Measurements from ENCODE around the gene CDH15. TPM values are rescaled to one million over a fixed set of nuclear protein-coding genes. Genes with fewer than 3 reads are reported as not detected.
"Not testable (repeated sequence)": the region's sequence is repeated elsewhere in the genome, so short reads cannot be mapped to it uniquely, and the experiment has no call there.

The CDH15 gene
- total RNA-seq, 1 donor from 2014 or later, result under 0.01 TPM

DNA sequence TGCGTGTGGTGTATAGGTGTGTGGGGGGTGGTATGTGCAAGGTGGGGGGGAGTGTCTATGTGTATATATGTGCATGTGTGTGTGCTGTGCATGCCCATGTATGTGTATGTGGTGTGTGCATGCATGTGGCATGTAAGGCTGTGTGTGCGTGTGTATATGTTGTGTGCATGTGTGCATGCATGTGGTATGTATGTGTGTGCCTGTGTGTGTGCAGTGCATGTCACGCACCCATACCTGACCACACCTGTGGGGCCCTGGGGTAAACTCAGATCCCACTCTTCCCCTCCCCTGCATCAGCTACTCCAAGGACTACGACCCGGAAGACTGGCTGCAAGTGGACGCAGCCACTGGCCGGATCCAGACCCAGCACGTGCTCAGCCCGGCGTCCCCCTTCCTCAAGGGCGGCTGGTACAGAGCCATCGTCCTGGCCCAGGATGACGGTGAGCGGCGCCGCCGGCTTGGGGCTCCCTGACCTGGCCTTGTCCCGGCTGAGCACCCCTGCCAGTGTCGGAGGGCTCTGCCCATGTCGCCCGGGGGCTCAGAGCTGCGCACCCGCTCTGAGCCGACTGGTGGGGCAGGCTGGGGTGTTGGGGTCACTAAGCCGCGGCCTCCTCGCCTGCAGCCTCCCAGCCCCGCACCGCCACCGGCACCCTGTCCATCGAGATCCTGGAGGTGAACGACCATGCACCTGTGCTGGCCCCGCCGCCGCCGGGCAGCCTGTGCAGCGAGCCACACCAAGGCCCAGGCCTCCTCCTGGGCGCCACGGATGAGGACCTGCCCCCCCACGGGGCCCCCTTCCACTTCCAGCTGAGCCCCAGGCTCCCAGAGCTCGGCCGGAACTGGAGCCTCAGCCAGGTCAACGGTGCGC is 19.7 kb downstream of the CDH15 start:
- TF ChIP-seq, protein P1, sequence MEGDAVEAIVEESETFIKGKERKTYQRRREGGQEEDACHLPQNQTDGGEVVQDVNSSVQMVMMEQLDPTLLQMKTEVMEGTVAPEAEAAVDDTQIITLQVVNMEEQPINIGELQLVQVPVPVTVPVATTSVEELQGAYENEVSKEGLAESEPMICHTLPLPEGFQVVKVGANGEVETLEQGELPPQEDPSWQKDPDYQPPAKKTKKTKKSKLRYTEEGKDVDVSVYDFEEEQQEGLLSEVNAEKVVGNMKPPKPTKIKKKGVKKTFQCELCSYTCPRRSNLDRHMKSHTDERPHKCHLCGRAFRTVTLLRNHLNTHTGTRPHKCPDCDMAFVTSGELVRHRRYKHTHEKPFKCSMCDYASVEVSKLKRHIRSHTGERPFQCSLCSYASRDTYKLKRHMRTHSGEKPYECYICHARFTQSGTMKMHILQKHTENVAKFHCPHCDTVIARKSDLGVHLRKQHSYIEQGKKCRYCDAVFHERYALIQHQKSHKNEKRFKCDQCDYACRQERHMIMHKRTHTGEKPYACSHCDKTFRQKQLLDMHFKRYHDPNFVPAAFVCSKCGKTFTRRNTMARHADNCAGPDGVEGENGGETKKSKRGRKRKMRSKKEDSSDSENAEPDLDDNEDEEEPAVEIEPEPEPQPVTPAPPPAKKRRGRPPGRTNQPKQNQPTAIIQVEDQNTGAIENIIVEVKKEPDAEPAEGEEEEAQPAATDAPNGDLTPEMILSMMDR (IDR thresholded peaks at IDR 0.05; ENCODE audit: insufficient read depth, low read length, severe bottlenecking), result no peak
- peaks cover 5% of the 10 kb centered on the region for H3K27me3 ChIP-seq (ENCODE audit: control insufficient read depth, insufficient read depth, low read length)
- no peak overlapping the region for H3K4me3 ChIP-seq (ENCODE audit: low read depth, low read length)
- H3K36me3 ChIP-seq (ENCODE audit: control insufficient read depth, insufficient read depth, low read length), result no peaks in the 10 kb centered on the region
- DNase-seq (ENCODE audit: low read depth) (no peak), FAIRE-seq (peak; percentile 55)

DNA sequence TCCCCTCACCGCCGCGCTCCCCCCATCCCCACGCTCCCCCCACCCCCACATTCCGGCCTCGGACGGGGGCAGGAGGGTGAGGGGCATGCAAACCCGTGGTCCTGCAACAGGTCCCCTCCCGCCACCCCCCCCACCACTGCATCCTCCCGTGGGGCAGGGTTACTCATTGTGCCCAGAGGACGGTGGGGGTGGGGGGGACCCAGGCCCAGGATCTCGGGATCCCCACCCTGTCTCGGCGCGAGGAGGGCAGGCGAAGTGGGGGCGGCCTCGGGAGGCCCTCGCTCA is 20.3 kb downstream of the CDH15 start:
- no peak for DNase-seq (ENCODE audit: low read depth)
- TF ChIP-seq, protein P1 (IDR thresholded peaks at IDR 0.05; ENCODE audit: insufficient read depth, low read length, severe bottlenecking), result no peak
- FAIRE-seq, result no peak
- H3K27me3 ChIP-seq (ENCODE audit: control insufficient read depth, insufficient read depth, low read length), result peaks cover 5% of the 10 kb centered on the region
- peak overlapping the region; percentile 37 for H3K4me3 ChIP-seq (ENCODE audit: low read depth, low read length)
- no peaks in the 10 kb centered on the region for H3K36me3 ChIP-seq (ENCODE audit: control insufficient read depth, insufficient read depth, low read length)

DNA sequence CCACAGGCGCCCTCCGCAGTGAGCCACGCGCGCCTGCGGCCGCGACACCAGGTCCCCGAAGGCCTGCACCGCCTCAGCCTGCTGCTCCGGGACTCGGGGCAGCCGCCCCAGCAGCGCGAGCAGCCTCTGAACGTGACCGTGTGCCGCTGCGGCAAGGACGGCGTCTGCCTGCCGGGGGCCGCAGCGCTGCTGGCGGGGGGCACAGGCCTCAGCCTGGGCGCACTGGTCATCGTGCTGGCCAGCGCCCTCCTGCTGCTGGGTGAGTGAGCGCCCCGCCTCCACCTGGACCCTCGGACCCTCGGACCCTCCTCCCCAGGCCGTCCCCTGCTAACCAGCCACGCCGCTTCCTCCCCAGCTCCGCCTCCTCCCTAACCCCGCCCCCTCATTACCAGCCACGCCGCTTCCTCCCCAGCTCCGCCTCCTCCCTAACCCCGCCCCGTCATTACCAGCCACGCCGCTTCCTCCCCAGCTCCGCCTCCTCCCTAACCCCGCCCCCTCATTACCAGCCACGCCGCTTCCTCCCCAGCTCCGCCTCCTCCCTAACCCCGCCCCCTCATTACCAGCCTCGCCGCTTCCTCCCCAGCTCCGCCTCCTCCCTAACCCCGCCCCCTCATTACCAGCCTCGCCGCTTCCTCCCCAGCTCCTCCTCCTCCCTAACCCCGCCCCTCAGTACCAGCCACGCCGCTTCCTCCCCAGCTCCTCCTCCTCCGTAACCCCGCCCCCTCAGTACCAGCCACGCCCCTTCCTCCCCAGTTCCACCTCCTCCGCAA is 20.8 kb downstream of the CDH15 start:
- DNase-seq (ENCODE audit: low read depth), result peak; percentile 64
- FAIRE-seq; H3K36me3 ChIP-seq (ENCODE audit: control insufficient read depth, insufficient read depth, low read length); H3K27me3 ChIP-seq (ENCODE audit: control insufficient read depth, insufficient read depth, low read length): not testable (repeated sequence)
- H3K4me3 ChIP-seq (ENCODE audit: low read depth, low read length), result peak overlapping the region; percentile 37

DNA sequence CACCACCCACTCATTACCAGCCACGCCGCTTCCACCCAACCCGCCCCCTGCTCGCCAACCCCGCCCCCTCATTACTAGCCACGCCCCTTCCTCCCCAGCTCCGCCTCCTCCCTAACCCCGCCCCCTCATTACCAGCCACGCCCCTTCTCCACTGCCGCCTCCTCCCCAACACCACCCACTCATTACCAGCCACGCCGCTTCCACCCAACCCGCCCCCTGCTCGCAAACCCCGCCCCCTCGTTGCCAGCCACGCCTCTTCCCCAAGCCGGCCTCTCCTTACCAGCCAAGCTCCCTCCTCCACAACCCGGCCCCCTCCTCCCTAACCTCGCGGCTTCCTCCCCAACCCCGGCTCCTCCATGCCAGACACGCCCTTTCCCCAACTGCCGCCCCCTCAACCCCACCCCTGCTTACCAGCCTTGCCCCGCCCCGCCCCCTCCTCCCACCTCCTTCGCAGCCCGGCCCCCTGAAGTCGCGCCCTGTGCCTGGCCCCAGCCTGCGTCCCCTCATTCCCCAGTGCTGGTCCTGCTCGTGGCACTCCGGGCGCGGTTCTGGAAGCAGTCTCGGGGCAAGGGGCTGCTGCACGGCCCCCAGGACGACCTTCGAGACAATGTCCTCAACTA is 21.5 kb downstream of the CDH15 start:
- Histone ChIP-seq H3K36me3 (ENCODE audit: control insufficient read depth, insufficient read depth, low read length) (no peaks in the 10 kb centered on the region), H3K27me3 (ENCODE audit: control insufficient read depth, insufficient read depth, low read length) (peaks cover 5% of the 10 kb centered on the region), H3K4me3 (ENCODE audit: low read depth, low read length) (peak overlapping the region; percentile 4)
- TF ChIP-seq, protein P1 (IDR thresholded peaks at IDR 0.05; ENCODE audit: insufficient read depth, low read length, severe bottlenecking), result no peak
- FAIRE-seq (no peak), DNase-seq (ENCODE audit: low read depth) (peak; percentile 27)

DNA sequence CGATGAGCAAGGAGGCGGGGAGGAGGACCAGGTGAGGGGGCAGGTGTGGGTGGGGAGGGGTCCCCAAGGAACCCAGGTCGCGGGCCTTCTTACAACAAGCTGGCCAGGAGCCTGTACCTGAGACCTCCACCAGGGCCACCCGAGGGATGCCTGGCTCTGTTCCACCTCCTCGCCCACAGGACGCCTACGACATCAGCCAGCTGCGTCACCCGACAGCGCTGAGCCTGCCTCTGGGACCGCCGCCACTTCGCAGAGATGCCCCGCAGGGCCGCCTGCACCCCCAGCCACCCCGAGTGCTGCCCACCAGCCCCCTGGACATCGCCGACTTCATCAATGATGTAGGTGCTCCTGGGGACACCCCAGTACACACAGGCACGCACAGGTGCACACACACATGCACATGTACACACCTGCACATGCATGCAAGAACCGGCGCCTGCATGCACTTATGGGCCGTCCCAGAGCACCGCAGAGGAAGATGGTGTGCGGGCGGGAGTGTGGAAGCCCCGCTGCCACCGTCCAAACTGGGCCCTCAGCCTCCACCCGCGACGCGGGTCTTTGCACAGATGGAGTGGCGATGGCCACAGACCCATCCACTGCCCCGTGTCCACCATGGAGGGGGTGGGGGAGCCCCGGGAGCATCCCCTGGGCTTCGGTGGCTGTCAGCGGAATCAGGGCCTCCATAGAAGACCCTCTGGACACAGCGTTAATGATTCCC is 22.2 kb downstream of the CDH15 start:
- TF ChIP-seq, protein P1 (IDR thresholded peaks at IDR 0.05; ENCODE audit: insufficient read depth, low read length, severe bottlenecking), result no peak
- no peak overlapping the region for H3K4me3 ChIP-seq (ENCODE audit: low read depth, low read length)
- FAIRE-seq (no peak), DNase-seq (ENCODE audit: low read depth) (no peak)
- no peaks in the 10 kb centered on the region for H3K36me3 ChIP-seq (ENCODE audit: control insufficient read depth, insufficient read depth, low read length)
- H3K27me3 ChIP-seq (ENCODE audit: control insufficient read depth, insufficient read depth, low read length), result peaks cover 5% of the 10 kb centered on the region

All from bronchial epithelial cell (primary cell).